Body of pancreas (tissue), 4 donors: Measurements from ENCODE around the gene SPSB2. TPM values are rescaled to one million over a fixed set of nuclear protein-coding genes. Genes with fewer than 3 reads are reported as not detected.
"Not testable (repeated sequence)": the region's sequence is repeated elsewhere in the genome, so short reads cannot be mapped to it uniquely, and the experiment has no call there.

Source experiments
- ATAC-seq: fragments of 150-250 bp; one replicate; pipeline ENCODE4 v1.9.1; 2016
- DNase-seq, 4 donors: peaks; one replicate each; pipeline ENCODE4 v3.0.0-alpha.2; 2019
- H3K27ac ChIP-seq, 4 donors: fragments of 200-600 bp; sonication (generic); 1 replicate in 3 of 4; 2 replicates in 1 of 4; pipeline versions ENCODE4 v1.5.1 to v1.6.1; 2016 to 2019; ENCODE audit warnings: mild to moderate bottlenecking in 1 of 4, mixed read lengths in 1 of 4, moderate library complexity in 1 of 4
- H3K27me3 ChIP-seq, 2 donors: fragments of 200-600 bp; sonication (generic); one replicate each; pipeline ENCODE4 v1.6.0; 2016; ENCODE audit warnings: mild to moderate bottlenecking in 1 of 2
- H3K36me3 ChIP-seq, 2 donors: fragments of 200-600 bp; sonication (generic); replicated peaks in 1 of 2; 2 replicates each; pipeline ENCODE4 v1.5.1; 2016; ENCODE audit warnings: low read depth in 2 of 2; ENCODE audit not compliant: insufficient read depth in 1 of 2
- H3K4me1 ChIP-seq: fragments of 200-600 bp; sonication (generic); one replicate; pipeline ENCODE4 v1.6.0; 2016
- H3K4me3 ChIP-seq, 2 donors: fragments of 200-600 bp; sonication (generic); 1 replicate in 1 of 2; 2 replicates in 1 of 2; pipeline ENCODE4 v1.5.1; 2016 to 2019
- H3K9me3 ChIP-seq, 3 donors: fragments of 200-600 bp; sonication (generic); 1 replicate in 2 of 3; 2 replicates in 1 of 3; pipeline ENCODE4 v1.5.1; 2016
- POLR2A ChIP-seq, 3 donors: fragments of 450-650 bp; IDR thresholded peaks; one replicate each; pipeline ENCODE4 v1.6.1; 2016; ENCODE audit warnings: antibody characterized with exemption in 3 of 3, mild to moderate bottlenecking in 2 of 3
- WGBS, 2 donors: methylation state at CpG; one replicate each; pipeline ENCODE4 v1.1.5; 2017; 5-methylcytosine and 5-hydroxymethylcytosine counted together
- intact Hi-C: fragments of 100-400 bp; cut with DNase I; formaldehyde crosslinking; loops from one replicate; pipeline ENCODE4 v1.15.1; 2023
- total RNA-seq, 2 donors: library from RNA; depleted of rRNA; stranded (reverse); fragments of >200 nt; gene quantifications; one replicate each; pipeline ENCODE4 v1.1.0, GENCODE V29; 2016
- TF ChIP-seq, protein P1 (sequence below), 7 experiments: fragments of 450-650 bp in 4 of 7; fragments of 200-600 bp in 3 of 7; sonication (generic) in 3 of 7; IDR thresholded peaks; one replicate each; pipeline ENCODE4 v1.5.1; 2016 to 2019; ENCODE audit warnings: antibody characterized with exemption in 7 of 7

SPSB2 gene
- total RNA-seq, 2 donors from 2014 or later: 2.6 to 11.9 TPM

GRCh38 chr12:6887460-6887859 is 14.4 kb upstream of the SPSB2 start:
- no peaks in the 10 kb centered on the region for H3K36me3 ChIP-seq
- peaks cover 10% of the 10 kb centered on the region for H3K4me1 ChIP-seq
- ATAC-seq (no peak), DNase-seq (no peak)
- no peak overlapping the region for H3K27ac ChIP-seq
- H3K27me3 ChIP-seq: no peaks in the 10 kb centered on the region
- no peaks in the 10 kb centered on the region for H3K9me3 ChIP-seq
- 74 to 82% methylated on average over 8 of the region's 8 CpGs for WGBS, 2 donors
- intact Hi-C loops: no loop called here
- no peak for TF ChIP-seq POLR2A (IDR thresholded peaks at IDR 0.05)
- TF ChIP-seq, protein P1, sequence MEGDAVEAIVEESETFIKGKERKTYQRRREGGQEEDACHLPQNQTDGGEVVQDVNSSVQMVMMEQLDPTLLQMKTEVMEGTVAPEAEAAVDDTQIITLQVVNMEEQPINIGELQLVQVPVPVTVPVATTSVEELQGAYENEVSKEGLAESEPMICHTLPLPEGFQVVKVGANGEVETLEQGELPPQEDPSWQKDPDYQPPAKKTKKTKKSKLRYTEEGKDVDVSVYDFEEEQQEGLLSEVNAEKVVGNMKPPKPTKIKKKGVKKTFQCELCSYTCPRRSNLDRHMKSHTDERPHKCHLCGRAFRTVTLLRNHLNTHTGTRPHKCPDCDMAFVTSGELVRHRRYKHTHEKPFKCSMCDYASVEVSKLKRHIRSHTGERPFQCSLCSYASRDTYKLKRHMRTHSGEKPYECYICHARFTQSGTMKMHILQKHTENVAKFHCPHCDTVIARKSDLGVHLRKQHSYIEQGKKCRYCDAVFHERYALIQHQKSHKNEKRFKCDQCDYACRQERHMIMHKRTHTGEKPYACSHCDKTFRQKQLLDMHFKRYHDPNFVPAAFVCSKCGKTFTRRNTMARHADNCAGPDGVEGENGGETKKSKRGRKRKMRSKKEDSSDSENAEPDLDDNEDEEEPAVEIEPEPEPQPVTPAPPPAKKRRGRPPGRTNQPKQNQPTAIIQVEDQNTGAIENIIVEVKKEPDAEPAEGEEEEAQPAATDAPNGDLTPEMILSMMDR (IDR thresholded peaks at IDR 0.05): no peak
- H3K4me3 ChIP-seq: no peak overlapping the region

GRCh38 chr12:6886206-6886999 is 13.3 kb upstream of the SPSB2 start:
- H3K27me3 ChIP-seq, H3K4me3 ChIP-seq, ATAC-seq, H3K4me1 ChIP-seq, H3K27ac ChIP-seq, H3K9me3 ChIP-seq, H3K36me3 ChIP-seq, DNase-seq, intact Hi-C loops: not testable (repeated sequence)
- 56 to 72% methylated on average over 11 to 13 of the region's 15 CpGs for WGBS, 2 donors

DNA sequence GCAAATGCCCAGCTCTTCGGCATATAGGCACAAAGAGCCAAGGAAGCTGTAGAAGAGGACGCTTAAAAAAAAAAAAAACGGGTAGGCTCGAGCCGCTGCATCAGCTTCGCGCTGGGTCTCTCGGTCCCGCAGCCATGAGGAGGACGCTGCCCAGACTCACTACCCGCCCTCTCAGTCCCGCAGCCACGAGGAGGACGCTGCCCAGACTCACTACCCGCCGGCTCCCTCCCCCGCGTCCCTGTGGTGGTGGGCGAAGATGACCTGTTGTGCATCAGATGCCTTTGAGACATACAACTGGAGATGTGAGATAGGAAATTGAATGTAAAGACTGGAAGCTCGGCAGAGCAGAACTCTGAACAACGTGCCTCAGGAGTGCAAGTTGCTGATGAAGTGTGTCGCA is 11.4 kb upstream of the SPSB2 start:
- no peak overlapping the region for H3K4me3 ChIP-seq
- DNase-seq: no peak
- ATAC-seq: no peak
- TF ChIP-seq, protein P1 (IDR thresholded peaks at IDR 0.05): no peak
- TF ChIP-seq POLR2A (IDR thresholded peaks at IDR 0.05): no peak
- no peaks in the 10 kb centered on the region for H3K27me3 ChIP-seq
- H3K9me3 ChIP-seq: no peaks in the 10 kb centered on the region
- no peak overlapping the region for H3K27ac ChIP-seq
- no peaks in the 10 kb centered on the region for H3K36me3 ChIP-seq
- intact Hi-C loops: no loop called here
- 74 to 84% methylated on average over 22 of the region's 22 CpGs for WGBS, 2 donors
- H3K4me1 ChIP-seq: peaks cover 8% of the 10 kb centered on the region

DNA sequence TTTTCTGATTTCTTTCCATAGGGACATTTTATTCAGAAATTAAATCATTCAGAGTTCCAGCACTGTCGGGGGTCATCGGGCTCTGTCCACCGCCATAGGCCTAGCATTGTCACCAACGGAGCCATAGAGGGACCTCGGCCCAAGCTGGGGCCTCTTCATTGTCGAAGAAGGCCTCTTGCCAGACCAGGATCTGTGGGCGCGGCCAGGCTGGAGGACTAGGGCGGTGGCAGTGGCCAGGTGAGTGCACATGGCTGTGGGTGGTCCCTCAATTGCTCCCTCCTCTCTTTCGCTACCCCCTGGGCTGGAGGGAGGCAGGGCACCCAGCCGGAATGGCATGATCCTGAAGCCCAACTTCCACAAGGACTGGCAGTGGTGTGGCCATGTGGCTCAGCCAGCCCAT is 10.6 kb upstream of the SPSB2 start:
- H3K27ac ChIP-seq: no peak overlapping the region
- 78 to 90% methylated on average over 9 to 11 of the region's 11 CpGs for WGBS, 2 donors

DNA sequence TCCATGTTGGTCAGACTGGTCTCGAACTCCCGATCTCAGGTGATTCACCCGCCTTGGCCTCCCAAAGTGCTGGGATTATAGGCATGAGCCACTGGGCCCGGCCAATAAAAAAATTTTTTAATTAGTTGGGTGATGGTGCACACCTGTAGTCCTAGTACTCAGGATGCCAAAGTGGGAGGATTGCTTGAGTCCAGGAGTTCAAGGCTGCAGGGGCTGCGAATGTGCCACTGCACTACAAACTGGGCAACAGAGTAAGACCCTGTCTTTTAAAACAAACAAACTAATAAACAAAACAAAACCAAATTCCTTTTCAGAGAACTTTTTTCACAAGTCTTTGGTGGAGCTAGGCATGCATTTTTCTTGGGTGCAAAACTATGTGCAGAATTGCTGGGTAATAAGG is 10.1 kb upstream of the SPSB2 start:
- no peak for ATAC-seq
- no peak for DNase-seq
- intact Hi-C loops: no loop called here
- Histone ChIP-seq H3K36me3 (no peaks in the 10 kb centered on the region), H3K9me3 (no peaks in the 10 kb centered on the region), H3K27ac (no peak overlapping the region), H3K4me3 (no peak overlapping the region), H3K27me3 (no peaks in the 10 kb centered on the region), H3K4me1 (peaks cover 8% of the 10 kb centered on the region)
- TF ChIP-seq, protein P1 (IDR thresholded peaks at IDR 0.05): no peak
- no peak for TF ChIP-seq POLR2A (IDR thresholded peaks at IDR 0.05)
- WGBS, 2 donors: 92 to 94% methylated on average over 5 of the region's 5 CpGs

More for the DNA sequence above, 10.6 kb upstream of the SPSB2 start:
- no peaks in the 10 kb centered on the region for H3K36me3 ChIP-seq
- H3K4me3 ChIP-seq: no peak overlapping the region
- ATAC-seq (no peak), DNase-seq (no peak)
- H3K9me3 ChIP-seq: no peaks in the 10 kb centered on the region
- peaks cover 8% of the 10 kb centered on the region for H3K4me1 ChIP-seq
- H3K27me3 ChIP-seq: no peaks in the 10 kb centered on the region
- intact Hi-C loops: no loop called here
- TF ChIP-seq, protein P1 (IDR thresholded peaks at IDR 0.05): no peak
- TF ChIP-seq POLR2A (IDR thresholded peaks at IDR 0.05): no peak

DNA sequence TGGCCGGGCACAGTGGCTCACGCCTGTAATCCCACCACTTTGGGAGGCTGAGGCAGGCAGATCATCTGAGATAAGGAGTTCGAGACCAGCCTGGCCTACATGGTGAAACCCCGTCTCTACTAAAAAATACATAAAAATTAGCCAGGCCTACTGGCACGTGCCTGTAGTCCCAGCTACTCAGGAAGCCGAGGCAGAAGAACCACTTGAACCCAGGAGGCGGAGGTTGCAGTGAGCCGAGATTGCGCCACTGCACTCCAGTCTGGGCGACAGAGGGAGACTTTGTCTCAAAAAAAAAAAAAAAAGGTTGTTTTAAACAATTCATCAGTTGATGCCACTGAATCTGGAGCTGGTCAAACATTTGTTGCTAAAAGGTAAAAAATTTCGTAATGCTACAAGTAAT is 6.7 kb upstream of the SPSB2 start:
- 74 to 86% methylated on average over 11 of the region's 11 CpGs for WGBS, 2 donors
- H3K9me3 ChIP-seq, intact Hi-C loops, H3K36me3 ChIP-seq, ATAC-seq, DNase-seq, H3K27me3 ChIP-seq, H3K27ac ChIP-seq, H3K4me1 ChIP-seq, H3K4me3 ChIP-seq: not testable (repeated sequence)

DNA sequence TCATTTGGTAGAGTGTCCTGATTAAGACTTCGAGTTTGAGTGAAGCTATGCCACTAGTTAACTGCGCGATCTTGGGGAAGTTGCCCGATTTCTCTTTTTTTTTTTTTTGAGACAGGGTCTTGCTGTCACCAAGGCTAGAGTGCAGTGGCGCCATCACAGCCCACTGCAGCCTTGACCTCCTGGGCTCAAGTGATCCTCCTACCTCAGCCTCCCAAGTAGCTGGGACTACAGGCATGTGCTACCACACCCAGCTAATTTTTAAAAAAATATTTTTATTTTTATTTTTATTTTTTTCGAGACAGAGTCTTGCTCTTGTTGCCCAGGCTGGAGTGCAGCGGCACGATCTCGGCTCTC is 889 bp upstream of the SPSB2 start:
- H3K27me3 ChIP-seq, intact Hi-C loops, H3K36me3 ChIP-seq, ATAC-seq, H3K9me3 ChIP-seq, H3K4me3 ChIP-seq, DNase-seq: not testable (repeated sequence)
- H3K4me1 ChIP-seq: peaks cover 31% of the 10 kb centered on the region
- WGBS, 2 donors: 45 to 54% methylated on average over 9 of the region's 9 CpGs
- H3K27ac ChIP-seq: peak overlapping the region; percentile 65 to 82 (median 76)
